ENCODE data around the gene AJAP1. TPM values are rescaled to one million over a fixed set of nuclear protein-coding genes. Genes with fewer than 3 reads are reported as not detected.

AJAP1 gene
- total RNA-seq, 3 donors from 2014 or later = 0.16 to 0.66 (median 0.44) TPM

- H3K9me3 ChIP-seq = peaks cover 0 to 1% of the 10 kb centered on the region in 2 donors
- no peaks in the 10 kb centered on the region for H3K4me1 ChIP-seq
- no peak overlapping the region for H3K27ac ChIP-seq
- TF ChIP-seq CTCF (IDR thresholded peaks at IDR 0.05) (no peak), POLR2AphosphoS5 (IDR thresholded peaks at IDR 0.05) (no peak), POLR2A (IDR thresholded peaks at IDR 0.05) (no peak)
- intact Hi-C loops (cut with DNase I; ENCODE audit: low total_unique reads) = no loop called here
- H3K4me3 ChIP-seq = no peak overlapping the region
- no peaks in the 10 kb centered on the region for H3K36me3 ChIP-seq
- H3K27me3 ChIP-seq = no peaks in the 10 kb centered on the region
- no peak for DNase-seq (ENCODE audit: low spot score in 2 of 2)
Measured at GRCh38 chr1:4685523-4685865, 31.1 kb downstream of the AJAP1 start.

- TF ChIP-seq POLR2A (IDR thresholded peaks at IDR 0.05) (no peak), CTCF (IDR thresholded peaks at IDR 0.05) (no peak), POLR2AphosphoS5 (IDR thresholded peaks at IDR 0.05) (no peak)
- intact Hi-C loops (cut with DNase I; ENCODE audit: low total_unique reads) = no loop called here
- no peak for DNase-seq (ENCODE audit: low spot score in 2 of 2)
Measured at GRCh38 chr1:4687943-4688342, 33.5 kb downstream of the AJAP1 start.

GRCh38 chr1:4689271-4689935, 35.0 kb downstream of the AJAP1 start:
- H3K27me3 ChIP-seq = no peaks in the 10 kb centered on the region
- TF ChIP-seq POLR2A (IDR thresholded peaks at IDR 0.05) (no peak), POLR2AphosphoS5 (IDR thresholded peaks at IDR 0.05) (no peak), CTCF (IDR thresholded peaks at IDR 0.05) (no peak)
- no peak overlapping the region for H3K4me3 ChIP-seq
- no peaks in the 10 kb centered on the region for H3K9me3 ChIP-seq
- no peaks in the 10 kb centered on the region for H3K36me3 ChIP-seq
- no peaks in the 10 kb centered on the region for H3K4me1 ChIP-seq
- DNase-seq (ENCODE audit: low spot score in 2 of 2) = no peak
- H3K27ac ChIP-seq = no peak overlapping the region
- intact Hi-C loops (cut with DNase I; ENCODE audit: low total_unique reads) = no loop called here

More at GRCh38 chr1:4687943-4688342, 33.5 kb downstream of the AJAP1 start:
- H3K27me3 ChIP-seq = no peaks in the 10 kb centered on the region
- H3K4me1 ChIP-seq = no peaks in the 10 kb centered on the region
- H3K9me3 ChIP-seq = no peaks in the 10 kb centered on the region
- no peaks in the 10 kb centered on the region for H3K36me3 ChIP-seq
- no peak overlapping the region for H3K27ac ChIP-seq
- H3K4me3 ChIP-seq = no peak overlapping the region

- no peaks in the 10 kb centered on the region for H3K36me3 ChIP-seq
- no peaks in the 10 kb centered on the region for H3K4me1 ChIP-seq
- no peaks in the 10 kb centered on the region for H3K9me3 ChIP-seq
- intact Hi-C loops (cut with DNase I; ENCODE audit: low total_unique reads) = no loop called here
- no peak for DNase-seq (ENCODE audit: low spot score in 2 of 2)
- H3K27me3 ChIP-seq = no peaks in the 10 kb centered on the region
- no peak overlapping the region for H3K27ac ChIP-seq
- H3K4me3 ChIP-seq = no peak overlapping the region
- no peak for TF ChIP-seq POLR2AphosphoS5 (IDR thresholded peaks at IDR 0.05)
- TF ChIP-seq CTCF (IDR thresholded peaks at IDR 0.05) = no peak
- no peak for TF ChIP-seq POLR2A (IDR thresholded peaks at IDR 0.05)
Measured at GRCh38 chr1:4689941-4690635, 35.7 kb downstream of the AJAP1 start.

- Histone ChIP-seq H3K27me3 (no peaks in the 10 kb centered on the region), H3K9me3 (no peaks in the 10 kb centered on the region), H3K4me3 (no peak overlapping the region), H3K36me3 (no peaks in the 10 kb centered on the region), H3K4me1 (no peaks in the 10 kb centered on the region), H3K27ac (no peak overlapping the region)
- DNase-seq (ENCODE audit: low spot score in 2 of 2) = no peak
- intact Hi-C loops (cut with DNase I; ENCODE audit: low total_unique reads) = no loop called here
- TF ChIP-seq CTCF (IDR thresholded peaks at IDR 0.05) (no peak), POLR2AphosphoS5 (IDR thresholded peaks at IDR 0.05) (no peak), POLR2A (IDR thresholded peaks at IDR 0.05) (no peak)
Measured at GRCh38 chr1:4690951-4691675, 36.7 kb downstream of the AJAP1 start.

Measured in breast epithelium (tissue), 4 donors.